Natural killer cell treated with Interleukin-12 subunit alpha and Interleukin-12 subunit beta and Interleukin-15 and Interleukin-18, amount 100 ng/mL, for 72 hours (primary cell): ENCODE results near the gene PSME3IP1. TPM values are rescaled to one million over a fixed set of nuclear protein-coding genes. Genes with fewer than 3 reads are reported as not detected.
A peak's percentile ranks its signal among the peaks of the same experiment; 100 is the strongest.
"Not testable (repeated sequence)": the region's sequence is repeated elsewhere in the genome, so short reads cannot be mapped to it uniquely, and the experiment has no call there.

Source experiments
- ATAC-seq, 2 donors: fragments of 150-1000 bp; cut with Tn5 transposase in 1 of 2; sonication (Bioruptor Pico), chemical (Tn5 transposase) in 1 of 2; 2 replicates each; pipeline ENCODE4 v1.10.0; 2021
- DNase-seq: peaks from one replicate; pipeline ENCODE4 v3.0.0; 2022; ENCODE audit warnings: low spot score
- H3K27ac Mint-ChIP-seq, 2 donors: 1 replicate in 1 of 2; 2 replicates in 1 of 2; pipeline ENCODE4 v1.8.0; 2022; ENCODE audit warnings: mixed read lengths in 2 of 2, mild to moderate bottlenecking in 1 of 2, moderate library complexity in 1 of 2
- H3K27me3 Mint-ChIP-seq, 2 donors: 1 replicate in 1 of 2; 2 replicates in 1 of 2; pipeline ENCODE4 v1.8.0; 2022; ENCODE audit warnings: mixed read lengths in 2 of 2
- H3K36me3 Mint-ChIP-seq: one replicate; pipeline ENCODE4 v1.8.0; 2022; ENCODE audit warnings: mixed read lengths
- H3K4me1 Mint-ChIP-seq, 2 donors: 1 replicate in 1 of 2; 2 replicates in 1 of 2; pipeline ENCODE4 v1.8.0; 2022; ENCODE audit warnings: low read depth in 2 of 2, mixed read lengths in 2 of 2, mild to moderate bottlenecking in 1 of 2
- H3K4me3 Mint-ChIP-seq: one replicate; pipeline ENCODE4 v1.8.0; 2022; ENCODE audit warnings: mixed read lengths
- H3K9me3 Mint-ChIP-seq: 2 replicates; pipeline ENCODE4 v1.8.0; 2022; ENCODE audit warnings: mixed read lengths
- total RNA-seq, 2 donors: library from RNA; stranded (reverse); gene quantifications; one replicate each; pipeline ENCODE4 v1.2.3, GENCODE V29; 2022

Gene PSME3IP1
- total RNA-seq, 2 donors from 2014 or later = 117 to 121 TPM

- H3K27me3 Mint-ChIP-seq, DNase-seq, H3K9me3 Mint-ChIP-seq, H3K4me3 Mint-ChIP-seq, ATAC-seq, H3K27ac Mint-ChIP-seq, H3K36me3 Mint-ChIP-seq: not testable (repeated sequence)
- H3K4me1 Mint-ChIP-seq = peaks cover 7 to 12% of the 10 kb centered on the region in 2 donors
These were observed 76.4 kb downstream of the PSME3IP1 start for GRCh38 chr16:57109259-57110105.

DNA sequence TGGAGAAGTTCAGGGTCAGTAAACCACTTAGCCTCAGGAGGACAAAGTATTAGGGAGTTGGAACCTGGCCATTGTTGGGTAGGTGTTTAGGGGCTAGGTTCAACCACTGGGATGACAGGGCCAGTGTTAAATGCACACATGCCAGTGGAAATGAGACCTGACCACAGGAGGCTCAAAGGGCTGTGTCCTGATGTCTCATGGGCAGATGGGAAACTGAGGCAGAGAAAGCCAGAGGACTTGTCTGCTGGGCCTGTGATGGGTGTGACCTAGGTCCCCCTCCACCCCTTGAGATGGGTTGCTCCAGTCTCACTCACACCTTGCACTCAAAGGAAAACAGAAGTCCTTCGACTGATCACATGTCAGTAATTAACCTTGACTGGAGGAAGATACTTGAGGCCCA is 77.4 kb downstream of the PSME3IP1 start:
- no peak for ATAC-seq
- no peak for DNase-seq
- no peaks in the 10 kb centered on the region for H3K27me3 Mint-ChIP-seq
- H3K4me3 Mint-ChIP-seq = no peak overlapping the region
- H3K27ac Mint-ChIP-seq = peak overlapping the region in 1 of 2 donors; percentile 14
- peaks cover 10 to 14% of the 10 kb centered on the region in 2 donors for H3K4me1 Mint-ChIP-seq
- no peaks in the 10 kb centered on the region for H3K9me3 Mint-ChIP-seq
- no peaks in the 10 kb centered on the region for H3K36me3 Mint-ChIP-seq

DNA sequence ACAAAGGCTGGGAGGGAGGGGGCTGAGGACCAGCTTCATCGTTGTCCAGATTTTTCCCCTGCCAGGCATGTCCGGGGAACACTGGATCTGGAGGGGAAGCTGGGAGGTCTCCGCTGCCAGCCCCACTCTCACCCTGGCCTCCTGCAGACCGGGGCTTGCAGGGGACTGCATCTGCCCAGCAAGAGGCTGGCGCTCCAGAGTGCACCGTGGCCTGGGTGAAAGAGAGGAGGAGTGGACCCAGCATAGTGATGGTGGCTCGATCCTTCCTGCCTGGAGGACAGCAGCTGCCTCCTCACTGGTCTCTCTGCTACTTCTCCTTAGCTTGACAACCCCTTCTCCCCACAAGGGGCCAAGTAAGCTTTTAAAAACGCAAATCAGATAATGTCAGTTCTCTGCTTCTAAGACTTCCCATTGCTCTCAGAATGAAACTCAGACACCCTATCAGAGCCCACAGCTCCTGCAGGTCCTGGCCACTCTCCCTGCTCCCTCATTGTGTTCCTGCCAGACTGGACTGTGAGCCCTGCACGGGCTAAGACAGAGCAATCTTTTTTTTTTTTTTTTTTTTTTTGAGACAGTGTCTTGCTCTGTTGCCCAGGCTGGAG is 78.4 kb downstream of the PSME3IP1 start:
- DNase-seq = no peak
- H3K27ac Mint-ChIP-seq = no peak overlapping the region
- H3K36me3 Mint-ChIP-seq = no peaks in the 10 kb centered on the region
- no peaks in the 10 kb centered on the region for H3K27me3 Mint-ChIP-seq
- no peak for ATAC-seq
- H3K9me3 Mint-ChIP-seq = no peaks in the 10 kb centered on the region
- peaks cover 10 to 14% of the 10 kb centered on the region in 2 donors for H3K4me1 Mint-ChIP-seq
- no peak overlapping the region for H3K4me3 Mint-ChIP-seq

DNA sequence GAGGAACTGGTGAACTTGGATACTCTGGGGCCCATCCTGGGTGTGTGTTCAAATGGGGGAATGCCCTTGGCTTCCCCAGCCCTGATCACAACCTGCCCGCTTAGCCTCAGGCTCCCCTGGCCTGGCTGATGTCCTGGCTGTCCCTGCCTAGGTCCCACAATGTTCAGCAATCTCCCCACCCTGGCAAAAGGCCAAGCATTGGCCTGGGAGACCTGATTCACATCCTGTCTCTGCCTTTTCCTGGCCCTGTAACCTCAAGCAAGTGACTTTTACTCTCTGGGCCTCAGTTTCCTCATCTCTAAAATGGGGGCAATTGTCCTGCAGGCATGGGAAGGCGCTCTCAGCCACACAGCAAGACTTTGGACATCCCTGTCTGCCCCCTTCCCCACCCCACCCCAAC is 79.1 kb downstream of the PSME3IP1 start:
- Mint-ChIP-seq H3K4me3 (no peak overlapping the region), H3K27me3 (no peaks in the 10 kb centered on the region), H3K36me3 (no peaks in the 10 kb centered on the region), H3K27ac (no peak overlapping the region), H3K4me1 (peaks cover 10 to 14% of the 10 kb centered on the region in 2 donors), H3K9me3 (no peaks in the 10 kb centered on the region)
- no peak for DNase-seq
- ATAC-seq = no peak

DNA sequence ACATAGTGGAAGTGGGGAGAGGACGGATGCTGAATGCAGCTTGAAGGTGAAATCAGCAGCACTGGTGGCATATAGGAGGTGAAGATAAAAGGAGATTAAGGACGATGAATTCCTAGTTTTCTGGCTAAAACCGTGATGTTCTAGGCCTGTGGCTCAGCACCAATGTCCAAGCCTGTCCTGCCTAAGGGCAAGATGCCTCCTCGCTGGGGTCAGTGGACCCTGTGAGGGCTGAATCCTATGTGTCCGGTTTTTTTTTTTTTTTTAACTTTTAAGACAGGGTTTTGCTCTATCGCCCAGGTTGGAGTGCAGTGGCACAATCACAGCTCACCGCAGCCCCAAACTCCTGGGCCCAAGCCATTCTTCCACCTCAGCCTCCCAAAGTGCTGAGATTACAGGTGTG is 80.7 kb downstream of the PSME3IP1 start:
- no peak for DNase-seq
- peaks cover 10 to 14% of the 10 kb centered on the region in 2 donors for H3K4me1 Mint-ChIP-seq
- H3K27ac Mint-ChIP-seq = no peak overlapping the region
- no peaks in the 10 kb centered on the region for H3K27me3 Mint-ChIP-seq
- no peaks in the 10 kb centered on the region for H3K9me3 Mint-ChIP-seq
- no peak for ATAC-seq
- no peak overlapping the region for H3K4me3 Mint-ChIP-seq
- H3K36me3 Mint-ChIP-seq = no peaks in the 10 kb centered on the region

- Mint-ChIP-seq H3K4me3 (no peak overlapping the region), H3K4me1 (peaks cover 10 to 14% of the 10 kb centered on the region in 2 donors), H3K36me3 (no peaks in the 10 kb centered on the region), H3K9me3 (no peaks in the 10 kb centered on the region), H3K27ac (peak overlapping the region in 1 of 2 donors; percentile 45), H3K27me3 (no peaks in the 10 kb centered on the region)
- DNase-seq = no peak
- ATAC-seq = peak in 1 of 2 donors; percentile 52
These were observed 81.1 kb downstream of the PSME3IP1 start for GRCh38 chr16:57104706-57105105.

DNA sequence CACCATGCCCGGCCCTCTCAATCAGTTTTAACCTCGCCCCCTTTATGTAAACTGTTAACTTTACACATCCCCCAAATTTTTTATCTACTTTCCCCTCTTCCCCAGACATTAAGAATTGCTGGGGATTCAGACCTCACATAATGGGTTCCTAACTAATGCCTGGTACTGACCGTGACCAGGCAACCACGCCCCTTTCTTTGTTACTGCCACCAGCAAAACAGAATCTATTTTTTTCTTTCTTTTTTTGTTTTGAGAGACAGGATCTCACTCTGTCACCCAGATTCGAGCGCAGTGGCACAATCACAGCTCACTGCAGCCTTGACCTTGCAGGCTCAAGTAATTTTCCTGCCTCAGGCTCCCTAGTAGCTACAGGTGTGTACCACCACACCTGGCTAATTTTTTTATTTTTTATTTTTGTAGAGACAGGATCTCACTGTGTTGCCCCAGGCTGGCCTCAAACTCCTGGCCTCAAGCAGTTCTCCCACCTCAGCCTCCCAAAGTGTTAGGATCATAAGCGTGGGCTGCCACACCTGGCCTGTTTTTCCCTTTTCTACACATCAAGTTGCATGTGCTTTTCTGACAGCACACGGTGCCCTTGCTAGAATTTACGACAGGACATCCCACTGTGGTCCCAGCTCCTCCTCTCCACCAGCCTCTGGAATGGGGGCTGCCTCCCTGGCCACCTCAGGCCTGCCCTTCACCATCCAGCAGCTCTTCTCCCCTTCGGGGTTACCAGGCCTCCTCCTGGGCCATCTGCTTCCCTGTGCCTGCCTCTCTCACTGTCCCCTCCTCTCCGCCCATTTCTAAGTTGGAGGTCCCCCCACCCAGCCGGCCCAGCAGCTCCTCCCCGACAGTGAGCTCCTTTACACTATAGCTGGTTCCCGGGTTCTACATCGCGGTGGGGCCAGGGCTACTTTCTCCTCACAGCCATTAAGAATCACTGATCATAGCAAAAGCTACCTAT is 82.7 kb downstream of the PSME3IP1 start:
- ATAC-seq = no peak
- no peaks in the 10 kb centered on the region for H3K27me3 Mint-ChIP-seq
- H3K9me3 Mint-ChIP-seq = no peaks in the 10 kb centered on the region
- no peak for DNase-seq
- no peak overlapping the region for H3K27ac Mint-ChIP-seq
- H3K36me3 Mint-ChIP-seq = no peaks in the 10 kb centered on the region
- no peak overlapping the region for H3K4me3 Mint-ChIP-seq
- H3K4me1 Mint-ChIP-seq = peaks cover 10 to 17% of the 10 kb centered on the region in 2 donors

Other genes with a start within 250 kb of the PSME3IP1 start
- not detected for gene CETP, start 224.1 kb downstream of the PSME3IP1 start, total RNA-seq
- gene NLRC5, start 196.5 kb downstream of the PSME3IP1 start, total RNA-seq = 100 to 1,000 TPM; 190 to 316 TPM
- gene CPNE2, start 93.5 kb downstream of the PSME3IP1 start, total RNA-seq = under 1 TPM; 0.50 to 0.95 TPM
- gene RSPRY1, start 290 bp upstream of the PSME3IP1 start, total RNA-seq = 10 to 100 TPM; 36.4 to 43.6 TPM
- 10 to 100 TPM; 28.3 to 32.3 TPM for gene ARL2BP, start 59.2 kb upstream of the PSME3IP1 start, total RNA-seq
- gene PLLP, start 98.6 kb upstream of the PSME3IP1 start, total RNA-seq = under 1 TPM in 1 of 2 donors, not detected in 1; 0.67 TPM
- 10 to 100 TPM in 1 of 2 donors, not detected in 1; 12.9 TPM for gene CCL22, start 172.7 kb upstream of the PSME3IP1 start, total RNA-seq
- not detected for gene CX3CL1, start 186.5 kb upstream of the PSME3IP1 start, total RNA-seq
- gene CCL17, start 218.7 kb upstream of the PSME3IP1 start, total RNA-seq = 1 to 10 TPM in 1 of 2 donors, not detected in 1; 5.6 TPM